ENCODE results near the gene ASPG. TPM values are rescaled to one million over a fixed set of nuclear protein-coding genes. Genes with fewer than 3 reads are reported as not detected.

The ASPG gene
- total RNA-seq, 4 donors from 2014 or later: 0.33 to 0.75 (median 0.45) TPM; not detected in 1

- H3K27ac ChIP-seq (replicated peaks in 1 of 4): peak overlapping the region in 3 of 4 donors; percentile 5 to 59 (median 19)
- WGBS: 5% methylated on average over 8 of the region's 88 CpGs
- H3K9me3 ChIP-seq: no peaks in the 10 kb centered on the region
- intact Hi-C loops (cut with DNase I): loop anchor here (2.0 to 5.0 kb wide), 2 partner anchors 427 to 500 kb away; no protein-coding TSS in a partner anchor
- H3K36me3 ChIP-seq: no peaks in the 10 kb centered on the region
- peaks cover 32 to 50% (median 46%) of the 10 kb centered on the region in 4 donors for H3K4me1 ChIP-seq
- TF ChIP-seq CTCF (IDR thresholded peaks at IDR 0.05) (peak; percentile 74 to 88 (median 86)), EP300 (IDR thresholded peaks at IDR 0.05) (no peak)
- DNase-seq (ENCODE audit: extremely low spot score): no peak
- peaks cover 7 to 84% (median 32%) of the 10 kb centered on the region in 4 donors for H3K27me3 ChIP-seq
- H3K4me3 ChIP-seq: peak overlapping the region; percentile 52 to 65 (median 56)
Measured at GRCh38 chr14:104137297-104138097, 52.0 kb downstream of the ASPG start.

GRCh38 chr14:104138098-104138717 lies 52.7 kb downstream of the ASPG start, which contains the start of gene KIF26A:
Gene KIF26A, plus strand, starts transcription at chr14:104138587. Its CDS starts 136 bp downstream, at chr14:104138723.
- Histone ChIP-seq H3K27me3 (peaks cover 7 to 80% (median 32%) of the 10 kb centered on the region in 4 donors), H3K27ac (replicated peaks in 1 of 4) (peak within 1 kb of the TSS in 3 of 4 donors; percentile 5 to 59 (median 19)), H3K9me3 (no peaks in the 10 kb centered on the region), H3K4me1 (peaks cover 32 to 50% (median 46%) of the 10 kb centered on the region in 4 donors), H3K36me3 (no peaks in the 10 kb centered on the region), H3K4me3 (peak within 1 kb of the TSS; percentile 52 to 65 (median 56))
- WGBS: no CpG with 5 or more reads among the region's 77 CpGs
- TF ChIP-seq POLR2A (IDR thresholded peaks at IDR 0.05; ENCODE audit: low read depth) (no peak), EP300 (IDR thresholded peaks at IDR 0.05) (no peak), POLR2AphosphoS5 (IDR thresholded peaks at IDR 0.05) (no peak), CTCF (IDR thresholded peaks at IDR 0.05) (no peak)
- no peak for DNase-seq (ENCODE audit: extremely low spot score)
- intact Hi-C loops (cut with DNase I): loop anchor here (5.0 kb wide), 1 partner anchor 499 kb away; no protein-coding TSS in a partner anchor

- H3K27me3 ChIP-seq: peaks cover 7 to 80% (median 32%) of the 10 kb centered on the region in 4 donors
- WGBS: no CpG with 5 or more reads among the region's 73 CpGs
- H3K4me1 ChIP-seq: peaks cover 32 to 50% (median 46%) of the 10 kb centered on the region in 4 donors
- peak overlapping the region in 3 of 4 donors; percentile 5 to 59 (median 19) for H3K27ac ChIP-seq (replicated peaks in 1 of 4)
- H3K36me3 ChIP-seq: no peaks in the 10 kb centered on the region
- TF ChIP-seq POLR2A (IDR thresholded peaks at IDR 0.05; ENCODE audit: low read depth): no peak
- TF ChIP-seq POLR2AphosphoS5 (IDR thresholded peaks at IDR 0.05): no peak
- TF ChIP-seq CTCF (IDR thresholded peaks at IDR 0.05): no peak
- TF ChIP-seq EP300 (IDR thresholded peaks at IDR 0.05): no peak
- DNase-seq (ENCODE audit: extremely low spot score): no peak
- no peaks in the 10 kb centered on the region for H3K9me3 ChIP-seq
- peak overlapping the region; percentile 52 to 65 (median 56) for H3K4me3 ChIP-seq
- intact Hi-C loops (cut with DNase I): loop anchor here (5.0 kb wide), 1 partner anchor 498 kb away; no protein-coding TSS in a partner anchor
Measured at GRCh38 chr14:104138718-104139459, 53.4 kb downstream of the ASPG start.

- Histone ChIP-seq H3K27me3 (peaks cover 7 to 80% (median 32%) of the 10 kb centered on the region in 4 donors), H3K27ac (replicated peaks in 1 of 4) (peak overlapping the region in 1 of 4 donors; percentile 19), H3K4me1 (peaks cover 32 to 50% (median 46%) of the 10 kb centered on the region in 4 donors), H3K36me3 (no peaks in the 10 kb centered on the region), H3K9me3 (no peaks in the 10 kb centered on the region), H3K4me3 (peak overlapping the region; percentile 52 to 65 (median 56))
- WGBS: 81% methylated on average over 3 of the region's 14 CpGs
- intact Hi-C loops (cut with DNase I): loop anchor here (5.0 kb wide), 1 partner anchor 498 kb away; no protein-coding TSS in a partner anchor
- TF ChIP-seq EP300 (IDR thresholded peaks at IDR 0.05): no peak
- TF ChIP-seq POLR2AphosphoS5 (IDR thresholded peaks at IDR 0.05): no peak
- no peak for TF ChIP-seq POLR2A (IDR thresholded peaks at IDR 0.05; ENCODE audit: low read depth)
- no peak for TF ChIP-seq CTCF (IDR thresholded peaks at IDR 0.05)
- DNase-seq (ENCODE audit: extremely low spot score): no peak
Measured at GRCh38 chr14:104139460-104140212, 54.1 kb downstream of the ASPG start.
